Measurements from ENCODE around the gene DENND4A. TPM values are rescaled to one million over a fixed set of nuclear protein-coding genes. Genes with fewer than 3 reads are reported as not detected.
A peak's percentile ranks its signal among the peaks of the same experiment; 100 is the strongest.

The DENND4A gene
- polyA plus RNA-seq, 1 donor: 21.8 TPM

DNA sequence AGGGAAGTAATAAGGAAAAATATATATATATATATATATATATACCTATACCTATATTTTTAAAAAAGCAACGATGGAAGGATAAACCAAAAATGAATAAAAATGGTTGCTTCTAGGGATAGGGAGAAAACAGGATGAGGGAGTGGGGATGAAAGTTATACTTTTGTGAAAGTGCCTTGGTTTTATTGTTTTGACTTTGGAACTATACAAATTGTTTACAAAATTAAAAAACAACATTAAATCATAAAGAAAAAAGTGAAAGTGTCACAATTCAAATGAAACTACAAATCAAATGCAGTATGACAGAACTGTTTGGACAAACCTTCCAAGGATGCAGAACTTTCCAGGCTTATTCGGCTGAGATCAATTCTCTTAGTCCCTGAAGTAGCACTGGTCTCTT, 116.0 kb downstream of the DENND4A start:
- DNase-seq: no peak

DNA sequence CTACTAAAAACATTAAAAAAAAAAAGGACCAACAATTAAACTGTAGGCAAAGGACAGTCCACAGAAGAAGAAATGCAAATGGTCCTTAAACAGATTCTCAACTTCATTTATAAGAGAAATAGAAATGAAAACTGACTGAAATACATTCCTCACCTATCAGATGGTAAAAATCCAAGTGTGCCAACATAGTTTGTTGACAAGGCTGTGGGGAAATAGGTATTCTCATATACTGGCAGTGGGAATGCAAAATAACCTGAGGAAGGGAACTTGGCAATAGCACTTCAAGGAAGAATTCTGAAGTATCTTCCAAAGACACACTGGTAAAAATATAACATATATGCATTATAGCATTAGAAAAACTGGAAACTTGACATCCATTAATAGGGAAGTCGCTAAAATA, 116.5 kb downstream of the DENND4A start:
- DNase-seq: no peak

DNA sequence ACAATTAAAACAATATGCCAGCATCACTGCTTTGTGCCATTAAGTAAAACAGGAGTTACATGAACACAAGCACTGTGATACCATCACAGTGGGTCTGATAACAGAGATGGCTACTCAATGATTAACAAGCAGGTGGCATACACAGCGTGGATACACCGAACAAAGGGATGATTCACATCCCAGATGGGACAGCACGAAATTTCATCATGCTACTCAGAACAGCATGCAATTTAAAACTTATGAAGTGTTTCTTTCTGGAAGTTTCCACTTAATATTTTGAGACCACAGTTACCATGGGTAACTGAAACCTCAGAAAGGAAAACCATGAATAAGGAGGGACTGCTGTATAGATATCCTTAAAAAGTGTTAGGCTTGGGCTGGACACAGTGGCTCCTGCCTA, 125.8 kb downstream of the DENND4A start:
- DNase-seq: no peak

DNA sequence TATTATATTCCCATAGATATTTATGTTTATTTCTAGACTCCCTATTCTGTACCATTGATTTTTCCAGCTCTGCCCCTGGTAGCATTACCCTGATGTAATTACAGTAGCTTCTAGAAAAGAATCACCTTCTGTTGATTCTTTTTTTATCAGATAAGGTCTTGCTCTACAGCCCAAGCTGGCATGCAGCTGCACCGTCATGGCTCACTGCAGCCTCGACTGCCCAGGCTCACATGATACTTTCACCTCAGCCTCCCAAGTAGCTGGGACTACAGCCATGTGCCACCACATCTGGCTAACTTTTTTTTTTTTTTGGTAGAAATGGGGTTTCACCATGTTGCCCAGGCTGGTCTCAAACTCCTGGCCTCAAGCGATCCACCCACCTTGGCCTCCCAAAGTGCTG, 128.6 kb downstream of the DENND4A start:
- peak; percentile 21 for DNase-seq

DNA sequence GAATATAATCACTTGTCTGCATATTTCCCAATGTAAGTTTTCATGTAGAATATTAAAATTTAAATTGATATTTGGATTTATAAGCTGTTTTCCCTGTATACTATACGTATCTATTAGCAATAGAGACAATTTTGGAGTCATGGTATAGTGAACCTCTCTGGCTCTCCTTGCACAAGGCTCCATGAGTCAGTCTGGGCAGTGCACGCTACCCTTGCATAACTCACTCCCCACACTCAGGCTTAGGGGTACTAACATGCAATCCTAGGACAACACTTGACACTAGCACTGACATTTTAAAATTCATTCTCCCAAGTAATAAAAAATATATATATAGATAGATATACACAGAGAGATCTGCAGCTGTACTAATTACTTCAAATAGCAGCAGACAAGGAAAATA, 131.2 kb downstream of the DENND4A start:
- DNase-seq: no peak

DNA sequence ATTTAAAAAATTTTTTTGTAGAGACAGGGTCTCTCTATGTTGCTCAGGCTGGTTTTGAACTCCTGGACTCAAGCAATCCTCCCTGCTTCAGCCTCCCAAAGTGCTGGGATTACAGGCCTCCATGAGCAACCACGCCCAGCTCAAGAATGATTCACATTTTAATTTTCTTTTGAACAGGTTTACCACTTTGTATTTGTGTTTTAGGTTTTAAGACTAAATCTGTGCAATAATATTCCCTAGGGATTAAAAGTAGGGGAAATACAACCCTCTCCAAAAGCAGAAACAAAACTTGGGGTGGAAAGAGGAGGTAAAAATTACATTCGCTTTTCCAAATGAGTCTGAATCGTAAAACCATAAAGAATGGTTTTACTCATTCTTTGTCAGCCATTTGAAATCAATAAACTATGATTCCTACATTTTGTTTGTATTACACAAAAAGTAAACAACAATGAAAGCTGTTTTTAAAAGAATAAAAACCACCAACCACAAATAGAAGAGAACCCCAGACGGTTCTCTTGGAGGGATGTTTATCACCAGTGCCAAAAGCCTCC, 132.5 kb downstream of the DENND4A start:
- DNase-seq: no peak

DNA sequence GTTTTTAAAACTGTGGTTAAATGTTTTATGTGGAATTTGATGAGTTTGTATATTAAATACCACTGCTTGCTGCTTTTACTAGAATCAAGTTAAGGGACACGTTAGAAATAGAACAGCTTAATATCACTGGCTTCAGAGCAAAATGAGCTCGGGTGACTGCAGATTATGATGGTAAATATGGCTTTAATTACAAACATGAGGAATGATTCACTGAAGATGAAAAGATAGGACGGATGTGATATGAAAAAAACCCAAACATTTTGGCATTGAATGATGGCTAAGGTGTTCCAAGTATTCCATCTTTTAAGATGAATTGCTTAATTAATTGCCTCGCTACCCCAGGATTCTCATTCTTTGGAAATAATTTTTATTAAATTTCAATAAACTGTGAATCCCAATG, 136.6 kb downstream of the DENND4A start:
- no peak for DNase-seq

DNA sequence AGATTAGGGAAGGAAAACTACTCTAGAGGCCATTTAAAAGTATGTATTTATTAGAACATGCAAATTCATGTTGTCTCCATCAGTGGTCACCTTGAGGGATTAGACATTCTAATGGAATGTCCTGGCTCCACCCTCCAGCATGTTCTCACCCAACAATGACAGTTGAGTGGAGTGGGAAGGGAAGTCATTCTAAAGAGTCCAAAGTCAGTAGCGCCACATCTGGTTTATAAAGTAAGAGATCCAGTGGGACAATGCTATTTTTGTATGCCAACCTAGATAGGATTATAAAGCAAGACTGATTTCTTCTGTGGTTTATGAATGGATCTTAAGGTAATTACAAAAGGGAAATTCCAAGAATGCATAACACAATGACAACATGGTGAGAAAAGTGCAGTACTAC, 137.1 kb downstream of the DENND4A start:
- DNase-seq: no peak

DNA sequence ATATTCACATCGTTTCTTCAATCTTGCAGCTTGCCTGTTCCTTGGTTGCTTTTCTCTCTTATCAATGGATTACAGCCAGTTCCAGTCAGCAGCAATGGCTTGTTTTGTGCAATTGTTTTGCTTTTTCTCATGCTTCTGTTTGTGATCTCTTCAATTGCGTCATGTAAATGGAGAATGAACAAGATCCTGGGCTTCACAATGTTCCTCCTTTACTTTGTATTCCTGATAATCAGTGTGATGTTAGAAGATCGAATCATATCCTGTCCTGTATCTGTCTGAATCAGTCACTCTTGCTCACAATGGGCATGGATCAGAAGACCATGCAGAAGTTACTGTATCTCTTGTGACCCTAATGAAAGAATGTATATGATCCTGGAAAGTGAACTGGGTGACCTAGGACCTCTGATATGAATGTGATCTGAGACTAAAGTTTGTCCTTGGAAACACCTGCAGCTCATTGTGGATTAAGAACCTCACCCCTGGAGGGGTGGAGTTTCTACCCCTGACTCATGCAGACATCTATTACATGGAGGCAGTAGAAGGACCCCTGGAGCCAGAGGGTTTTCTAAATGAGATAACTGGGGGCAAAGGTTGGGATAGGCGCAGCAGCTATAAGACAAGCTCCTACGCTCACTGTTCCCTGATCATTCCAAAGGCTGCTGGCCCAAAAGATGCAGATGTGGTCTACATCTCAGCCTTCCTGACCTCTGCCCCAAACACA, 138.1 kb downstream of the DENND4A start:
- DNase-seq: no peak

DNA sequence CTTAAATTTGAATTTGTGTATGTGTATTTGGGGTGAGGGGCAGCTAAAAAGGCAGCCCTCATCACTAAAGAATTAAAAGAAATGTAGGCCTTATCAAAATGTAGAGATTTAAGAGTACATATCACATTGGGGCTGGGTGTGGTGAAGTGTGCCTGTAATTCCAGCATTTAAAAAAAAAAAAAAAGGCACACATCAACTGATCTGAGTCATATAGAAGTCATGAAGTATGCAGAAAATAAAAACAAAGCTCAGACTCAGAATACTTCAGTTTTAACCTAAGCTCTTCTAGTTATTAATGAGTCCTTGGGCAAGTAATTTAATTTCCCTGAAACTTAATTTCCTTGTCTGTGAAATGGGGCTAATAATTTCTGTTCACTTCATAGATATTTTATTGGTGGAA, 138.8 kb downstream of the DENND4A start:
- DNase-seq: no peak

DNA sequence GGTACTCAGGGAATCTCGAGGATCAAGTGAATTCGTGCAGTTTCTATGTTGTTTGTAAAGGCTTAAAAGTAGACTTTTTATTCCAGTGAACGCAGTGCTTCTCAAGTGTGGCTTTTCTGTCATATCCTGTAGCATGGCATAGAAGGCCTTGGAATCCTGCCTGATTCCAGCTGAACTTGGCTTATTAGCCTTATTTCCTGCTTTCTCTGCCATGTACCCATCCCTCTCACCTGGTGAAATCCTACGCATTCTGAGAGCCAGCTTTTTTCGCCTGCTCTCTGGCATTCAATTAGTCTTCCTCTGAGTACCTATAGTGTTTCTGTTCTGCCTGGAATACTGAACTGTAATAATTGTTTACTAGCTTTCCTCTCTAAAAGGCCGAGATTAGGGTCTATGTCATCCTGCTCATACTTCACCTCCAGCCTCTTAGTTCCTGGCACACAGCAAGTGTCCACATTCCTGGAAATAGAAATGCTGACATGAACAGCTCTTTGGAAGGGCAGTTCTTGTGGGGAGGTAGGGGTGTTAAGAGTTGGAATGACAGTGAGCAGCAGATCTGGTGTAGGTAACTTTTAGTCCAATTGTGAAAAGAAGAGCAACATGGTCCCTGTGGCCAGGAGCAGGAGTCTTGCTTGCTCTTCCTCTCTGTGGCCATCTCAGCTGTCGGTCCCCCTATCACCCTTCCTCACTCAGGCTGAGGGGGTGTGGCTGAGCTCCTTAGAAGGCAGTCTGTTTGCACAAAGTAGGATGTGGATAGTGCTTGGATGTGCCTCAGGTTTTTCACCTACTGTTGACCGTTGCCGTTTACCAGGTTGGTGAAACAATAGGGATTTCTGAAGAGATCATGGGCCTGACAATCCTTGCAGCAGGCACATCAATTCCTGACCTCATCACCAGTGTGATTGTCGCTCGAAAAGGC, 140.0 kb downstream of the DENND4A start:
- DNase-seq: no peak

DNA sequence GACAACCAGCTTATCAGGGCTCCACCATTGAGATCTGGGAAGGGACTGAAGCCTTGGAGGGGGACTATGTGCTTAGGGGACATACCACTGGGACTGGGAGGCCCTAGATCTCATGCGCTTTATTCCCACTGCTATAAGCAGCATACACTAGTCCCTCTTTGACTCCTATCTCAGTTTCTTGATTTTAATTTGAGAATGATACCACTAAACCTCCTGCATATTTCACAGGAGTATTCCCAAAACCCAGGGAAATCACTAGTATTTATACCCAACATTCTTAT, 141.1 kb downstream of the DENND4A start:
- DNase-seq: no peak

DNA sequence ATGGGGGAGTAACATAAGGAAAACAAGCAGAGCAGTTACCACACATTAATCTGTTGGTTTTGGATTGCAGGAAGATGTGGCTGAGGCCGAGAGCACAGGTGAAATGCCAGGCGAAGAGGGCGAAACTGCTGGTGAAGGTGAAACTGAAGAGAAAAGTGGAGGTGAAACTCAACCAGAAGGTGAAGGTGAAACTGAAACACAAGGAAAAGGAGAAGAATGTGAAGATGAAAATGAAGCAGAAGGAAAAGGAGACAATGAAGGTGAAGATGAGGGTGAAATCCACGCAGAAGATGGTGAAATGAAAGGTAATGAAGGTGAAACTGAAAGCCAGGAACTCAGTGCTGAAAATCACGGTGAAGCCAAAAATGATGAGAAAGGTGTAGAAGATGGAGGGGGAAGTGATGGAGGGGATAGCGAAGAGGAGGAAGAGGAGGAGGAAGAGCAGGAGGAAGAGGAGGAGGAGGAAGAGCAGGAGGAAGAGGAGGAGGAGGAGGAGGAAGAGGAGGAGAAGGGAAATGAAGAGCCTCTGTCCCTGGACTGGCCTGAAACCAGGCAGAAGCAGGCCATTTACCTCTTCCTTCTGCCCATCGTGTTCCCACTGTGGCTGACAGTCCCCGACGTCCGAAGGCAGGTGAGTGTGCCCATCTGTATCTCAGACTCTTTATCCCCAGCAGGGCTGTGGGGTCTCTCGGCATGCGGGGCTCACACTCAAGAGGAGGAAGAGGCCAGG, 141.6 kb downstream of the DENND4A start:
- no peak for DNase-seq

DNA sequence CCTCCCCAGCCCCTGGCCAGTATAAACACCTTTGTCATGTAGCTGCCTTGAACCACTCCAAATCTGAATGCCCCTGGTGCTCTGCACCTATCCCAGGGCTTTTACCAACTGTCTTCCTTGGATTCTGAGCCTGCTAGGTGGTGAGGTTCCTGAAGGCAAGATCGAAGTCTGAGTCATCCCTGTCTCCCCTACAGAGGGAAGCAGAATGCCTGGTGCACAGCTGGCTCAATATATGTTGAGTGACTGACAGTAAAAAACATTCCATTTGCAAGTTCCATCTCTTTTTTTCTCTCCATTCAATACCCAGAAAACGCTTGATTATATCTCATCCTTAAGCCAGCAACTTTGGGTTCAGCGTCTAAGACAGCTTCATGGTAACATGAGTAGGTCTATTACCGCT, 145.6 kb downstream of the DENND4A start:
- no peak for DNase-seq

DNA sequence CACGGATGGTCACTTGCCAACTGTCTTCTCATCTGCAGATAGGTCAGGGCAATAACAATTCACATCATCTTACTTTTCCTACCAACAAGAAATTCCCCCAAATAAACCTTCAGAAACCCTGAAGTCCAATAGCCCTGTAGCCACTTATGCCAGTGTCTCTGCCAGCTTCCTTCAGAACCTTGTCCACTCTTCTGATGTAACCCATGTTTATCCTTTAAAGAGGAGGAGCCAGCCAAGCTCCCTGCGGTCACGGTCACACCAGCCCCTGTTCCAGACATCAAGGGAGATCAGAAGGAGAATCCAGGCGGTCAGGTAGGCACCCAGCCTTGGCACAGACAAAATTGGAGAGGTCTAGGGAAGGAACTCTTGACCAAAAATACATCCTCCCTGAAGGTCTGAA, 146.7 kb downstream of the DENND4A start:
- DNase-seq: no peak

DNA sequence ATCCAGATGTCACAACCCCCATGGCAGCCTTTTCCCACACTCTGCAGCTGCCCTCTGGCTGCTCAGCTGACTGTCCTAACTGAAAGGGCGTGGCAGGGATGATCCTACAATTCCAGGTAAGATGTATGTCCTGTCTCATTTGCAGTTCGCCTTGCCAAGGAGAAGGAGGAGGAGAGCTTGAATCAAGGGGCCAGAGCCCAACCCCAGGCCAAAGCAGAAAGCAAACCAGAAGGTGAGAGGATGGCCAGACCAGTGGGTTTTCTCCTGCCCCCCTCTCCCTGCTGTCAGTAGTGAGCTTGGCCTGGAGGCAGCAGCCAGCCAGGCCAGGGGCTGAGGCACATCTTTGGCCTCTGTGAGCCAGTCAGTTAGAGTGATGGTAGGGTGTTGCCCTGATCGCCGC, 147.8 kb downstream of the DENND4A start:
- no peak for DNase-seq

DNA sequence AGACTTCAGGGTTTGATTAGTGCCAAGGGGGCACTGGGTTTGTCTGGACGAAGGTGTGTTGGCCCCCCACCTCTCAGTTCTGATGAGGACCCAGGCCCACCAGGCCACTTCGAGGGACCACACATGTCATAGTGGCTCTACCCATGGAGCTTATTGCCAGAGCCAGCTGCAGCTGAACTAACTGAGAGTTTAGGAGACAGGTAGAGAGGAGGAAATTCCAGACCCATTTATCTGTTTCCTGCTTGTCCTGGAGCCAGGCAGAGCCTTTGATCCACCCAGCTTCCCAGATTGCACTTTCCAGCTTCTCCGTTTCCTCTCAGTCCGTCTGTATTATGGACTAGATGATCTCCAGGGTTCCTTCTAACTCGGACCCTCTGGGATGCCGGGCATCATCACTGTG, 149.5 kb downstream of the DENND4A start:
- DNase-seq: no peak

DNA sequence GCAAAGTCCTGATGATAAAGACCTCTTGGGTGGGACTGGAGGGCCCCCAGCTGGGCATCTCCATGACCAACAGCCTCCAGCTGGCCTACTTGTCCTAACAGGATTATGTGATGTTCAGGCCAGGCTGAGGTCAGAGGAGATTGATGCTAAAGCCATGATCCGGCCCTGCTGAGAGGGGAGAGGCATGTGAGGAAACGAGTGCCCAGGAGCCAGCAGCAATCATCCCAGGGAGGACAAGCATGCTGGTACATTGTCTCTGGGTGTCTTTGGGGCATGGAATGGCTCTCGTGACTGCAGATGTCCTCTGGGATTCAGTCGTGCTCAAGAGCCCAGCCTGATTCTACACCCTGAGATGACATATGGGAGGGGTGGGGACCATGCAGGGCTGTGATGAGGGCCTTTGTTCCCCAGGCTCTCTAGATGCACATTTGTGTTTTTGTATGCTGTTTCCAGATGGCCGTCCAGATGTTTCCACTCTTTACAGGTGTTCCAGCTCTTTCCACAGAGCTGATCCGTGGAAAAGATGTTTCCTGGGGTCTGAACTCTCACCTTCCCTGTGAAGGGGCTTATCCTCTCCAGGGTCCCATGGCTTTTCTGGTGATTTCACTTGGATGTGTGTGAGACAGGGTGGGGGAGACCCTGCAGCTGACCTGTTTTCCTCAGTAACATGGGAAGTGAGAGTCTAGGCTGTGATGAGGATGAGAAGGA, 150.2 kb downstream of the DENND4A start:
- no peak for DNase-seq

DNA sequence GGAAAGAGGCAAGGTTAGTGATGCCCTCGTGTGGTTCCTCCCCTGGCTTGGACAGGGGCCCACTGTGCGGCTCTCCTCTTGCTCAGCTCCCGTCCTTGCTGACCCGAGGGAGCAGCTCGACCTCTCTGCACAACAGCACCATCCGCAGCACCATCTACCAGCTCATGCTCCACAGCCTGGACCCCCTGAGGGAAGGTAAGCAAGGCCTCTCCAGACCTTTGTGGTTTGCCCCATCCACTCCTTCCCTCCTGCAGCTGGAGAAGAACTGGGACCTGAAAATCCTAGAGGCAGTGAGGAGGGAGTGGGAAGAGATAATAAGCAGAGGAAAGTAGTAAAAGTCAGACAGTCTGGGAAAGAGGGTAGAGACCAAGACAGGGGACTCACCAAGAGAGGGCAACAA, 152.6 kb downstream of the DENND4A start:
- DNase-seq: no peak

DNA sequence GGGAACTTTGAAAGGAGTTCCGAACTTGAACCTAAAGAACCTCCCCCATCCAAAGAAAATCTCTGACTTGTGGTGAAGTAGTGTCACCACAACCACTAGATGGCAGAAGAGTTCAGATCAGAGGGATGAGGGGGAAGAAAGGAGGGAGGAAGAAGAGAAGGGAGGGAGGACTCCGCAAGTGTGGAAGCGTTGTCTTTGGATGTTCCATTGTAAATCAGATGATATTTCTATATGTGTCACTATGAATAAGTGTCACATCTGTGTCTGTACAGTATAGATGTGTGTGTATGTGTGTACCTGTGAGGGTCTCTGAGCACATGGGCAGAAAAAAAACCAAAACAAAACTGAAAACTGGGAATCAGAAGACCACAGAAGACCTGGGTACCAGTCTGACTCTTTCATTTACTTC, 153.4 kb downstream of the DENND4A start:
- peak; percentile 79 for DNase-seq

DNA sequence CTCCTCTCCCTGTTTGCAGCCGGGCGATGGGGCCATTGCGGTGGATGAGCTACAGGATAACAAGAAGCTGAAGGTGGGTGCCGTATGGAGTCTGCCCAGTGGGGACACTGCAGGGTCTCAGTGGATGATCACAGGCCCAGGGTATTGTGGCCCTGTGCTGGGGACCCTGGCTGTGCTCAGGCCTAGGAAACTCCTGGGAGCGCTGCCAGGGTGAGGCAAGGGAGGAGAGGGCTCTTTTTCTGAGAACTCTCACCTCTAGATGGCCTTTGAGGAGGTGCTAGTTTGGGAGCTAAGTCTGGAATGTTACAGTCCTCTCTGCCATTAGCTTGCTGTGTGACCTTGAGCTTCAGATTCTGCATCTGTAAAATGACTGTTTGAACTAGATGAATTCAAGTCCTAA, 154.0 kb downstream of the DENND4A start:
- DNase-seq: no peak

DNA sequence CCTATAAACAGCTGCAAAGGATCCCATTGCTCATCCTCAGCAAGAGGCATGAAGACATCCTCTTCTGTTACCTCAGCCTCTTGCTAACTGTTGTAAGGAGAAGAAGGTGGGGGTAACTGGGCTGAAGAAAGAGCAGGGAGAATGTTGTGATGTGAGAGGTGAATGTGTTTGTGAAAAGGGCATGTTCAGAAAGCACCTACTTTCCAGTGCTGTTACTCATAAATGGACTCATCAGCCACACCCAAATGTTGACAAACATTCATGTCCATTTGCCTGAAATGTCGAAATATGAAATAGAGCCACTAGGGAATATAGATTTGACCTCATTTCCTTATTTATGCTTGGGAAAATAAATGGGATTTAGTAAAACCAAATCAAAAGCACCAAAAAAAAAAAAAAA, 157.7 kb downstream of the DENND4A start:
- DNase-seq: no peak
